H1 (cell line): ENCODE results near the gene TCF7L2. TPM values are rescaled to one million over a fixed set of nuclear protein-coding genes. Genes with fewer than 3 reads are reported as not detected.
A peak's percentile ranks its signal among the peaks of the same experiment; 100 is the strongest.

Experiments used
- CTCF ChIA-PET: fragments of 300-600 bp; sonication (Branson Sonifier 250); formaldehyde crosslinking; loops from one replicate; lab custom pipeline; 2021; ENCODE audit not compliant: partially characterized antibody; lab: Charles Lee
- POLR2A ChIA-PET: fragments of 300-600 bp; sonication (Branson Sonifier 250); formaldehyde crosslinking; loops from one replicate; lab custom pipeline; 2021; ENCODE audit warnings: inconsistent platforms; ENCODE audit not compliant: partially characterized antibody; lab: Charles Lee
- DNase-seq, 2 experiments: peaks; one replicate each; pipeline versions ENCODE4 v3.0.0 to v3.0.0-alpha.2; 2010 to 2022; ENCODE audit warnings: low spot score in 2 of 2, low read depth in 1 of 2, mixed read lengths in 1 of 2
- FAIRE-seq: peaks from 2 replicates; lab custom pipeline; 2011; peaks lifted over from hg19 to GRCh38; lab: Jason Lieb, UNC
- H2AFZ ChIP-seq: 2 replicates; pipeline ENCODE4 v1.8.1; 2012; ENCODE audit warnings: low read length, inconsistent platforms
- H2AK5ac ChIP-seq: 2 replicates; pipeline ENCODE4 v1.6.1; 2013; ENCODE audit warnings: low read depth, low read length
- H2BK120ac ChIP-seq: replicated peaks from 2 replicates; pipeline ENCODE3; 2013; ENCODE audit warnings: low read depth, low read length, inconsistent platforms
- H2BK12ac ChIP-seq: 2 replicates; pipeline ENCODE4 v1.6.1; 2013; ENCODE audit warnings: low read depth, low read length
- H2BK15ac ChIP-seq: 2 replicates; pipeline ENCODE4 v1.6.1; 2013; ENCODE audit warnings: low read length
- H2BK20ac ChIP-seq: 2 replicates; pipeline ENCODE4 v1.6.1; 2013; ENCODE audit warnings: low read length
- H2BK5ac ChIP-seq: 2 replicates; pipeline ENCODE4 v1.6.1; 2013; ENCODE audit warnings: low read depth, low read length
- H3K14ac ChIP-seq: 2 replicates; pipeline ENCODE4 v1.6.1; 2013; ENCODE audit warnings: inconsistent platforms; ENCODE audit not compliant: insufficient read length
- H3K18ac ChIP-seq: 2 replicates; pipeline ENCODE4 v1.6.1; 2013; ENCODE audit warnings: low read length; ENCODE audit errors: extremely low read depth
- H3K23ac ChIP-seq: 2 replicates; pipeline ENCODE4 v1.6.1; 2013; ENCODE audit warnings: inconsistent platforms; ENCODE audit not compliant: insufficient read length
- H3K23me2 ChIP-seq: 2 replicates; pipeline ENCODE4 v1.6.1; 2013; ENCODE audit warnings: low read depth, low read length
- H3K27ac ChIP-seq: 2 replicates; pipeline ENCODE4 v1.6.1; 2011; ENCODE audit warnings: low read depth, low read length, inconsistent platforms
- H3K27me3 ChIP-seq, 4 experiments: replicated peaks in 1 of 4; 1 replicate in 1 of 4; 2 replicates in 3 of 4; pipeline versions ENCODE4 v1.6.1 to v1.8.1; 2011 to 2013; ENCODE audit warnings: low read length in 3 of 4, mild to moderate bottlenecking in 3 of 4, inconsistent platforms in 2 of 4, mixed read lengths in 2 of 4, moderate library complexity in 1 of 4; ENCODE audit not compliant: control insufficient read depth in 3 of 4, insufficient read depth in 3 of 4; ENCODE audit errors: extremely low read depth in 1 of 4
- H3K36me3 ChIP-seq, 4 experiments: 2 replicates each; pipeline versions ENCODE4 v1.6.1 to v1.8.1; 2011 to 2013; ENCODE audit warnings: mild to moderate bottlenecking in 4 of 4, low read length in 3 of 4, moderate library complexity in 2 of 4, control low read depth in 1 of 4, inconsistent platforms in 1 of 4; ENCODE audit not compliant: insufficient read depth in 4 of 4, control insufficient read depth in 2 of 4
- H3K4ac ChIP-seq: replicated peaks from 2 replicates; pipeline ENCODE3; 2013; ENCODE audit warnings: low read length, low read depth, mixed read lengths, inconsistent platforms; ENCODE audit not compliant: insufficient read length
- H3K4me1 ChIP-seq, 4 experiments: replicated peaks in 1 of 4; 1 replicate in 1 of 4; 2 replicates in 3 of 4; pipeline versions ENCODE4 v1.6.1 to v1.8.1; 2011 to 2013; ENCODE audit warnings: low read length in 3 of 4, inconsistent platforms in 2 of 4, mixed read lengths in 1 of 4; ENCODE audit not compliant: insufficient read depth in 4 of 4, control insufficient read depth in 3 of 4
- H3K4me2 ChIP-seq, 2 experiments: 2 replicates each; pipeline versions ENCODE4 v1.6.1 to v1.8.1; 2011 to 2013; ENCODE audit warnings: low read depth in 2 of 2, low read length in 2 of 2, control low read depth in 1 of 2, inconsistent platforms in 1 of 2, mild to moderate bottlenecking in 1 of 2; ENCODE audit not compliant: insufficient read depth in 1 of 2
- H3K4me3 ChIP-seq, 4 experiments: fragments of 200-600, 300-600 bp in 1 of 4; sonication (generic), shearing (Covaris generic), sonication (Bioruptor Twin) in 1 of 4; 2 replicates each; pipeline versions ENCODE4 v1.5.1 to v1.8.1; 2011 to 2016; ENCODE audit warnings: low read length in 4 of 4, low read depth in 3 of 4, control low read depth in 2 of 4, inconsistent platforms in 2 of 4, mild to moderate bottlenecking in 2 of 4, mixed read lengths in 1 of 4, moderate library complexity in 1 of 4; ENCODE audit not compliant: insufficient read depth in 2 of 4; ENCODE audit errors: extremely low read depth in 1 of 4
- H3K56ac ChIP-seq: replicated peaks from 2 replicates; pipeline ENCODE3; 2013; ENCODE audit warnings: low read depth, mild to moderate bottlenecking, mixed read lengths, low read length, inconsistent platforms; ENCODE audit not compliant: insufficient read length
- H3K79me1 ChIP-seq: 2 replicates; pipeline ENCODE4 v1.6.1; 2013; ENCODE audit warnings: low read depth, low read length, control low read depth
- H3K79me2 ChIP-seq, 2 experiments: 2 replicates each; pipeline versions ENCODE4 v1.6.1 to v1.8.1; 2012 to 2013; ENCODE audit warnings: low read length in 2 of 2, mild to moderate bottlenecking in 2 of 2, inconsistent platforms in 1 of 2; ENCODE audit not compliant: insufficient read depth in 2 of 2, control insufficient read depth in 1 of 2
- H3K9ac ChIP-seq, 4 experiments: replicated peaks in 1 of 4; 1 replicate in 1 of 4; 2 replicates in 3 of 4; pipeline versions ENCODE4 v1.6.1 to v1.8.1; 2011 to 2013; ENCODE audit warnings: low read depth in 3 of 4, low read length in 3 of 4, control low read depth in 2 of 4, mild to moderate bottlenecking in 2 of 4, moderate library complexity in 2 of 4, inconsistent platforms in 1 of 4; ENCODE audit errors: extremely low read depth in 1 of 4
- H3K9me3 ChIP-seq, 2 experiments: 2 replicates each; pipeline versions ENCODE4 v1.6.1 to v1.8.1; 2012 to 2013; ENCODE audit warnings: mild to moderate bottlenecking in 2 of 2, moderate library complexity in 2 of 2, control low read depth in 1 of 2, inconsistent platforms in 1 of 2, low read depth in 1 of 2, low read length in 1 of 2, mixed read lengths in 1 of 2; ENCODE audit not compliant: insufficient read depth in 2 of 2
- H4K20me1 ChIP-seq, 2 experiments: replicated peaks in 1 of 2; 2 replicates each; pipeline versions ENCODE3 to v1.8.1; 2011 to 2013; ENCODE audit warnings: inconsistent platforms in 2 of 2, low read length in 2 of 2, mild to moderate bottlenecking in 1 of 2; ENCODE audit not compliant: insufficient read depth in 2 of 2, control insufficient read depth in 1 of 2
- H4K5ac ChIP-seq: 2 replicates; pipeline ENCODE4 v1.6.1; 2013; ENCODE audit warnings: low read length, low read depth, mixed read lengths, inconsistent platforms; ENCODE audit not compliant: insufficient read length
- H4K8ac ChIP-seq: 2 replicates; pipeline ENCODE4 v1.8.0; 2013; ENCODE audit warnings: mild to moderate bottlenecking, moderate library complexity, low read length, inconsistent platforms; ENCODE audit not compliant: insufficient read depth; ENCODE audit errors: extremely low read depth
- H4K91ac ChIP-seq: replicated peaks from 2 replicates; pipeline ENCODE3; 2013; ENCODE audit warnings: low read length, mixed read lengths, inconsistent platforms; ENCODE audit not compliant: insufficient read length
- CBX5 ChIP-seq: fragments of 300-800, 300-1000 bp; sonication (generic); IDR thresholded peaks from 2 replicates; pipeline ENCODE4 v1.7.1; 2016; ENCODE audit warnings: antibody characterized with exemption, low read length, low read depth
- CHD1 ChIP-seq: IDR thresholded peaks from 2 replicates; pipeline ENCODE4 v1.6.1; 2012; ENCODE audit warnings: low read depth, low read length, improper control_type of control experiment
- CREB1 ChIP-seq: IDR thresholded peaks from 2 replicates; pipeline ENCODE4 v1.6.1; 2012; ENCODE audit warnings: inconsistent platforms
- GTF2F1 ChIP-seq: IDR thresholded peaks from 2 replicates; pipeline ENCODE4 v1.6.1; 2012; ENCODE audit warnings: low read depth, low read length, improper control_type of control experiment, borderline replicate concordance
- HDAC6 ChIP-seq: IDR thresholded peaks from one replicate; pipeline ENCODE4 v1.7.1; 2012; ENCODE audit warnings: low read depth, mild to moderate bottlenecking, inconsistent platforms, low read length, moderate library complexity
- NANOG ChIP-seq: IDR thresholded peaks from 2 replicates; pipeline ENCODE4 v1.6.1; 2011; ENCODE audit warnings: low read length, low read depth, mild to moderate bottlenecking, inconsistent platforms; ENCODE audit not compliant: insufficient read depth, poor library complexity, severe bottlenecking
- POLR2A ChIP-seq, 2 experiments: IDR thresholded peaks; 1 replicate in 1 of 2; 2 replicates in 1 of 2; pipeline ENCODE4 v1.6.1; 2011; ENCODE audit warnings: low read depth in 2 of 2, low read length in 2 of 2, mild to moderate bottlenecking in 2 of 2; ENCODE audit errors: control extremely low read depth in 1 of 2
- RFX5 ChIP-seq: IDR thresholded peaks from 2 replicates; pipeline ENCODE4 v1.6.1; 2011; ENCODE audit warnings: low read depth, low read length, improper control_type of control experiment, borderline replicate concordance
- RNF2 ChIP-seq: fragments of 200-900, 300-1000 bp; sonication (generic); IDR thresholded peaks from 2 replicates; pipeline ENCODE4 v1.7.1; 2016; ENCODE audit warnings: borderline replicate concordance, low read depth, mild to moderate bottlenecking, antibody characterized with exemption, low read length; ENCODE audit not compliant: poor library complexity, severe bottlenecking; ENCODE audit errors: missing control alignments
- RXRA ChIP-seq: IDR thresholded peaks from 2 replicates; pipeline ENCODE4 v1.6.1; 2011; ENCODE audit warnings: low read depth, mild to moderate bottlenecking, low read length, moderate library complexity; ENCODE audit not compliant: insufficient read depth
- SIRT6 ChIP-seq: IDR thresholded peaks from one replicate; pipeline ENCODE4 v1.7.1; 2012; ENCODE audit warnings: low read length, inconsistent platforms
- SP1 ChIP-seq: IDR thresholded peaks from 2 replicates; pipeline ENCODE4 v1.6.1; 2011; ENCODE audit warnings: low read depth, low read length
- SP2 ChIP-seq: IDR thresholded peaks from 2 replicates; pipeline ENCODE4 v1.6.1; 2012; ENCODE audit warnings: mild to moderate bottlenecking, low read length, inconsistent platforms
- TBP ChIP-seq: IDR thresholded peaks from 2 replicates; pipeline ENCODE4 v1.6.1; 2011; ENCODE audit warnings: low read depth, low read length, improper control_type of control experiment
- WGBS, 2 experiments: shearing (Covaris generic) in 1 of 2; methylation state at CpG; one replicate each; pipeline versions ENCODE4 v1.1.6 to v1.1.7; 2013 to 2015; ENCODE audit warnings: low lambda C conversion rate in 2 of 2, mixed read lengths in 2 of 2, inconsistent platforms in 1 of 2, low coverage in 1 of 2, missing lambda C conversion rate in 1 of 2; ENCODE audit not compliant: insufficient replicate concordance in 2 of 2, insufficient coverage in 1 of 2, insufficient read length in 1 of 2; ENCODE audit errors: extremely low coverage in 1 of 2, missing lambda C conversion rate in 1 of 2; 5-methylcytosine and 5-hydroxymethylcytosine counted together
- polyA plus RNA-seq, 7 experiments: library from polyadenylated mRNA; depleted of rRNA in 3 of 7; stranded (reverse) in 5 of 7; unstranded in 2 of 7; fragments of >200 nt in 5 of 7; fragments of 200-250 nt in 2 of 7; gene quantifications; 1 replicate in 5 of 7; 2 replicates in 1 of 7; 4 replicates in 1 of 7; pipeline versions ENCODE4 v1.2.1 to v1.2.3, GENCODE V29; 2011 to 2013; ENCODE audit warnings: missing spikeins in 2 of 7, mixed read lengths in 2 of 7
- total RNA-seq: library from RNA; stranded (reverse); fragmentation: NEBNext Ultra II Directional; extraction: Animal tissue kit (Norgen Biotek cat#: 25700); gene quantifications from 2 replicates; pipeline ENCODE4 v1.2.1, GENCODE V29; 2021

Gene TCF7L2
- total and polyA plus RNA-seq, 2 of the 8 experiments (the other 6 are each of a cell fraction or from before 2014, with no cell fraction given) = 33.9 to 67.3 TPM

GRCh38 chr10:113000442-113000841 is 50.4 kb downstream of the TCF7L2 start:
- no peak overlapping the region for H3K14ac ChIP-seq
- H3K4me3 ChIP-seq = no peak overlapping the region
- H3K4ac ChIP-seq = no peak overlapping the region
- H2BK120ac ChIP-seq = no peak overlapping the region
- H3K27ac ChIP-seq = no peak overlapping the region
- H3K27me3 ChIP-seq = no peaks in the 10 kb centered on the region
- WGBS, 2 experiments = 94% methylated on average over 6 of the region's 6 CpGs; no CpG with 5 or more reads in 1 of the 2 experiments
- H3K36me3 ChIP-seq = peaks cover 0 to 19% (median 4%) of the 10 kb centered on the region in 4 experiments; a peak in 3 of 8 replicates
- POLR2A ChIA-PET = interaction anchor here (1.2 kb wide), 1 partner anchor 10 kb away, joined by 3 read pairs; no protein-coding TSS in a partner anchor
- H2AFZ ChIP-seq = no peak overlapping the region
- no peak overlapping the region for H2BK20ac ChIP-seq
- H3K79me2 ChIP-seq = peaks cover 52 to 100% of the 10 kb centered on the region in 2 experiments
- H2BK15ac ChIP-seq = no peak overlapping the region
- no peak overlapping the region for H3K23ac ChIP-seq
- H3K23me2 ChIP-seq = no peaks in the 10 kb centered on the region
- H2BK5ac ChIP-seq = no peak overlapping the region
- H2BK12ac ChIP-seq = no peak overlapping the region
- H3K4me2 ChIP-seq = 0 out of 4 replicates have a peak overlapping the region, but pooled peaks of 1 of the 2 experiments have one; percentile 9
- H4K20me1 ChIP-seq = peaks cover 38 to 39% of the 10 kb centered on the region in 2 experiments
- H3K79me1 ChIP-seq = peaks cover 45% of the 10 kb centered on the region
- TF ChIP-seq NANOG (no peak), SP2 (no peak), TBP (no peak), RFX5 (no peak), POLR2A (IDR thresholded peaks at IDR 0.05; ENCODE audit: control extremely low read depth in 1 of 2, low read depth in 2 of 2, low read length in 2 of 2) (no peak), CREB1 (no peak), GTF2F1 (no peak), RXRA (no peak), HDAC6 (no peak), RNF2 (no peak), SP1 (no peak), SIRT6 (no peak), CBX5 (no peak), CHD1 (no peak)
- CTCF ChIA-PET = interaction anchor here (0.7 kb wide), 1 partner anchor 13 kb away, joined by 3 read pairs; no protein-coding TSS in a partner anchor
- no peak overlapping the region for H4K8ac ChIP-seq
- FAIRE-seq = no peak
- no peak overlapping the region for H4K91ac ChIP-seq
- H3K9ac ChIP-seq = no peak overlapping the region
- no peak overlapping the region for H4K5ac ChIP-seq
- H3K4me1 ChIP-seq = peaks cover 0 to 12% (median 9%) of the 10 kb centered on the region in 4 experiments; a peak in 3 of 7 replicates
- no peak overlapping the region for H2AK5ac ChIP-seq
- no peak for DNase-seq
- no peak overlapping the region for H3K18ac ChIP-seq
- no peaks in the 10 kb centered on the region for H3K9me3 ChIP-seq
- no peak overlapping the region for H3K56ac ChIP-seq
